LNCaP clone FGC (cell line): ENCODE data around the gene ENDOV.

Experiments used
- DNase-seq: peaks from one replicate; pipeline ENCODE4 v3.0.0-alpha.2; 2011; ENCODE audit warnings: low read depth
- H3K4me3 ChIP-seq: 2 replicates; pipeline ENCODE4 v1.5.1; 2011; ENCODE audit warnings: mild to moderate bottlenecking, low read depth, low read length, control low read depth
- TF ChIP-seq, protein P1 (sequence below): IDR thresholded peaks from 2 replicates; pipeline ENCODE4 v1.5.1; 2012; ENCODE audit warnings: mild to moderate bottlenecking; ENCODE audit not compliant: control insufficient read depth, insufficient read depth; ENCODE audit errors: extremely low read depth

ENDOV gene

DNA sequence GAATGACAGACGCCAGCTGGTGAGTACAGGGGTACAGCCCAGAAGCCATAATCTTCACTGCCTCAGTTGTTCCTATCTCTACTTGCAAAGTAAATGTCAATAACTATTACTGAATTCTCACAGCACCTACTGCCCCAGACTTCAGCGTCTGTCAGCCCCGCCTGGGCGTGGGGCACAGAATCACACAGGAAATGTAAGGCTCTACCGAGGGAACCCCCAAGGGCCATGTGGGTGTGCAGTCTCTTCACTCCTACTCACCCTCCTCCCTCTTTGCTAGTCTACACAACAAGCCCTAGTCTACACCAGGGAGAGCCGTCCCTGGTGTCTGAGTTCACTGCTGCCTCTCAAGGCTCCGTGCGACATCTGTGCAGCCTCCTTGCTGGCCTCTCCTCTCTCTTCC, 57.0 kb downstream of the ENDOV start:
- TF ChIP-seq, protein P1, sequence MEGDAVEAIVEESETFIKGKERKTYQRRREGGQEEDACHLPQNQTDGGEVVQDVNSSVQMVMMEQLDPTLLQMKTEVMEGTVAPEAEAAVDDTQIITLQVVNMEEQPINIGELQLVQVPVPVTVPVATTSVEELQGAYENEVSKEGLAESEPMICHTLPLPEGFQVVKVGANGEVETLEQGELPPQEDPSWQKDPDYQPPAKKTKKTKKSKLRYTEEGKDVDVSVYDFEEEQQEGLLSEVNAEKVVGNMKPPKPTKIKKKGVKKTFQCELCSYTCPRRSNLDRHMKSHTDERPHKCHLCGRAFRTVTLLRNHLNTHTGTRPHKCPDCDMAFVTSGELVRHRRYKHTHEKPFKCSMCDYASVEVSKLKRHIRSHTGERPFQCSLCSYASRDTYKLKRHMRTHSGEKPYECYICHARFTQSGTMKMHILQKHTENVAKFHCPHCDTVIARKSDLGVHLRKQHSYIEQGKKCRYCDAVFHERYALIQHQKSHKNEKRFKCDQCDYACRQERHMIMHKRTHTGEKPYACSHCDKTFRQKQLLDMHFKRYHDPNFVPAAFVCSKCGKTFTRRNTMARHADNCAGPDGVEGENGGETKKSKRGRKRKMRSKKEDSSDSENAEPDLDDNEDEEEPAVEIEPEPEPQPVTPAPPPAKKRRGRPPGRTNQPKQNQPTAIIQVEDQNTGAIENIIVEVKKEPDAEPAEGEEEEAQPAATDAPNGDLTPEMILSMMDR, result no peak
- DNase-seq, result no peak

DNA sequence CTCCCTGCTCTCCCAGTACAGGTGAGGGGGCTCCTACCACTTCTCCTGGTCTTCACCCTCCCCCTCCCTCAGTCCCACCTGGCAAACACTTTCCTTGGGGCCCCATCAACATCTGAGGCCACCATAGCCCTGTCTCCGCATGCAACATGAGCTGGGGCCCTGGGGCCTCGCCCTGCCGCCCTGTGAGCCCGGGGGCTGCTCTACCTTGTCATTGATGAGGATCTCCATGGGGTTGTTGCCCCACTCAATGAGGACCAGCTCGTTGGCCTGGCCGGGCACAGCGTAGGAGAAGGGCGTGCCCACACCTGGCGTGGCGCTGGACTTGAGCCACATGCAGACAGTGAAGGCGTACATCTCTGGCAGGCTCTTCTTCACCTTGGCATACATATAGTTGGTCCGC, 58.0 kb downstream of the ENDOV start:
- TF ChIP-seq, protein P1, result no peak
- no peak for DNase-seq
- H3K4me3 ChIP-seq, result no peak overlapping the region

More for the DNA sequence above, 57.0 kb downstream of the ENDOV start:
- H3K4me3 ChIP-seq, result no peak overlapping the region

GRCh38 chr17:80473701-80474100, 58.7 kb downstream of the ENDOV start:
- no peak overlapping the region for H3K4me3 ChIP-seq
- TF ChIP-seq, protein P1, result no peak
- no peak for DNase-seq

- DNase-seq, result peak; percentile 76
- H3K4me3 ChIP-seq, result peak overlapping the region; percentile 33
- TF ChIP-seq, protein P1, result peak; percentile 80
Measured at GRCh38 chr17:80474231-80474960, 59.4 kb downstream of the ENDOV start.

DNA sequence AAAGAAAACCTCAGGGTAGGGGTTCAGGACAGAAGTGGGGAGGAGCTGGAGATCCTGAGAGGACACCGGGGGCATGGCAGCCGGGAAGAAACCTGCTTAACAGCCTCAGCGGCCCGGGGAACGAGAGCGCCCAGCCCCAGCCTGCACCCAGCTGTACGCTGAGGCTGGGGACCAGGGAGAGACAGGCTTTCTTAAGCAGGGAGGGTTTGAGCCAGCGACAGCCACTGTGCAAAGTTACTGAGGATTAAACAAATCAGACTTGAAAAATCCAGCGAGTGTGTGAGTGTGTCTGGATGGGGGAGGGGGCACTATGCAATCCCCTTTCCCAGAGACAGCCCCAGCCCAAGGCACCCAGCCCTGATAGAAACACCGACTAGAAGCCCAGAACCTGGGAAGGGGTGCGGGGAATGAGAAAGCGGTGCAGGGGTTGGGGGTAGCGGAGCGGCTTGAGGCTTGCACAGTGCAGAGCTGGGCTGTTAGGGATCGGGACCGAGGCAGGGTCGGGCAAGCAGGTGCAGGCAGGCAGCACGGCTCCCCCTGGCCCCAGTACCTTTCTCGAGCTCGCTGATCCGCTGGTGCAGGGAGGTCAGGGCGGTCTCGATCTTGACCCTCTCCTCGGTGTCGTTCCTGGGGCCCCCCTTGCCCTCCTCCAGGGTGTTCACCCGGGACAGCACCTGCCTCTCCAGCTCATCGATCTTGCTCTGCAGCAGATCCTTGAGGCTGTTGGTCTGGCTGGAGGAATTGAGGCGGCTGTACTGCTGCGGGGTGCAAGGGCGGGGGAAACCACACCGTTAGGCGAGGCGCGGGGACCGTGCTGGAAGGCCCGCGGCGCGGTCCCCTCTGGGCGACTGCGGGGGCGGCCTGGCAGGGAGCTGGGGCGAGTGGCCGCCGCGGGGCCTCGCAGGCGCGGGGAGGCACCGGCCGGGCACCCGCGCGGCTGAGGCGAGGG, 60.3 kb downstream of the ENDOV start:
- TF ChIP-seq, protein P1, result no peak
- no peak for DNase-seq
- peak overlapping the region; percentile 33 for H3K4me3 ChIP-seq

DNA sequence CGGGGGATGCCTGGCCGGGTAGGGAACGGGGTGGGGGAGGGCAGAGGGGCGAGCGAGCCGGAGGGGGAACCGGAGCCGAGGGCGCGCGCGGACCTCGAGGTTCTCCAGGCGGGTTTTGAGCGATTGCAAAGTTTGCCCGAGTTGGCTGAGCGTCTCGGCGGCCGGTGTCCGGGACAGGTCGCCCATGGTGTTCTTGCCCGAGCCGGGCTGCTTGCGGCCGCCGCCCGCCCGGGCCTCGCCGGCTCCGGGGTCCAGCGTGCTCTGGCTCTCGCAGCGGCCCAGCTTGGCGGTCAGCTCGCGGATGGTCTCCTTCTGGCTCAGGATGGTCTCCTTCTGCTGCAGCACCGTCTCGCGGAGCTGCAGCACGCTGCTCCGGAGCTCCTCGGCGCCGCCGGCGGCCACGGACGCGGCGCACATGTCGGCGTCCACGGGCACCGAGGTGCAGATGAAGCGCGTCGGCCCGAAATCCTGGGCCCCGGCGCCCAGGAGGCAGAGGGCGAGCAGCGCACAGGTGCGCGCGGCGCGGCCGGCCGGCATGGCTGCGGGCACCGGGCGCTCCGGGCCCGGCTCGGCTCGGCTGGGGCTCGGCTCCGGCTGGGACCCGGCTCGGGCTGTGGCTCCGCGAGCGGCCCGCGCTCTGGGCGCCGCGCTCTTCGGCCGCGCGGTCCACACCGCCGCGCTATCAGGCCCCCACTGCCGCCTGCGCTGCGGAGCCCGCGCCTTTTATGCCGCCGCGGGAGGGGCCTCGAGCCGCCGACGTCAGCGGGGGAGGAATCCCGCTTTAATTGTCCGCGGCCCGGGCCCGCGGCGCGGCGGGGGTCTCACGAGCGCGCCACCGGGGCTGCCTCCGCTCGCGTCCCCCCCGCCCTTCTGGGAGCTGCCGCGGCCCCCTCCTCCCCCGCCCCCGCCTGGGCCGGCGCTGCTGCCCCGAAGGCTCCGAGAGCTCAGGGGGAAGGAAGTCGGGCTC, 61.2 kb downstream of the ENDOV start, which contains the start of gene NPTX1:
Gene NPTX1 (minus strand): TSS at position 698 of the 967 bp plus-strand sequence. CDS start 161 bp downstream, at position 537.
- no peak for DNase-seq
- TF ChIP-seq, protein P1, result peak; percentile 2; the same call in 1 of the 2 replicates
- no peak within 1 kb of the TSS for H3K4me3 ChIP-seq
